SK-N-SH (cell line): ENCODE results near the gene HABP4. TPM values are rescaled to one million over a fixed set of nuclear protein-coding genes. Genes with fewer than 3 reads are reported as not detected.

Experiments used
- CTCF ChIA-PET: fragments of 300-600, 350-600 bp; formaldehyde crosslinking; extraction: SDS; loops from one replicate; lab custom pipeline; 2021; lab: Yijun Ruan, JAX
- POLR2A ChIA-PET: fragments of 350-600 bp; sonication (Branson Sonifier 250); formaldehyde crosslinking; extraction: SDS; loops from one replicate; lab custom pipeline; 2020; ENCODE audit warnings: antibody characterized with exemption, inconsistent platforms; lab: Yijun Ruan, JAX
- DNase-seq: peaks from one replicate; pipeline ENCODE4 v3.0.0; 2012
- H2AFZ ChIP-seq: fragments of 200-600 bp; sonication (generic); 2 replicates; pipeline ENCODE4 v1.8.1; 2016; ENCODE audit warnings: antibody characterized with exemption, mild to moderate bottlenecking, low read depth
- H3F3A ChIP-seq: fragments of 200-600 bp; sonication (generic); replicated peaks from 2 replicates; pipeline ENCODE3; 2016; ENCODE audit warnings: antibody characterized with exemption, mild to moderate bottlenecking; ENCODE audit not compliant: insufficient read depth
- H3K27ac ChIP-seq, 2 experiments: fragments of 200-500 bp in 1 of 2; fragments of 200-600 bp in 1 of 2; sonication (Bioruptor generic) in 1 of 2; sonication (generic), shearing (Covaris generic) in 1 of 2; 2 replicates each; pipeline versions ENCODE4 v1.5.1 to v1.6.1; 2014 to 2016; ENCODE audit warnings: low read depth in 2 of 2, inconsistent platforms in 1 of 2, low read length in 1 of 2, mild to moderate bottlenecking in 1 of 2, mixed read lengths in 1 of 2
- H3K27me3 ChIP-seq: fragments of 200-600 bp; sonication (generic), shearing (Covaris generic); 2 replicates; pipeline ENCODE4 v1.6.1; 2016; ENCODE audit warnings: mixed run types; ENCODE audit not compliant: insufficient read depth
- H3K36me3 ChIP-seq, 2 experiments: fragments of 200-500 bp in 1 of 2; fragments of 200-600 bp in 1 of 2; sonication (Bioruptor generic) in 1 of 2; sonication (generic) in 1 of 2; replicated peaks in 1 of 2; 2 replicates each; pipeline versions ENCODE3 to v1.5.1; 2014 to 2016; ENCODE audit warnings: low read length in 1 of 2, mild to moderate bottlenecking in 1 of 2; ENCODE audit not compliant: insufficient read depth in 2 of 2, control insufficient read depth in 1 of 2
- H3K4me1 ChIP-seq, 2 experiments: fragments of 200-500 bp in 1 of 2; fragments of 200-600 bp in 1 of 2; sonication (Bioruptor generic) in 1 of 2; sonication (generic), shearing (Covaris generic) in 1 of 2; 2 replicates each; pipeline versions ENCODE4 v1.5.1 to v1.6.1; 2014 to 2016; ENCODE audit warnings: low read depth in 1 of 2, low read length in 1 of 2, mixed run types in 1 of 2; ENCODE audit not compliant: insufficient read depth in 2 of 2, control insufficient read depth in 1 of 2
- H3K4me2 ChIP-seq: fragments of 200-600 bp; sonication (generic), shearing (Covaris generic); 2 replicates; pipeline ENCODE4 v1.6.1; 2017; ENCODE audit warnings: mixed run types
- H3K4me3 ChIP-seq, 2 experiments: fragments of 200-500 bp in 1 of 2; fragments of 200-600 bp in 1 of 2; sonication (Bioruptor generic) in 1 of 2; sonication (generic), shearing (Covaris generic) in 1 of 2; 2 replicates each; pipeline versions ENCODE4 v1.5.1 to v1.8.1; 2014 to 2016; ENCODE audit warnings: low read depth in 2 of 2, inconsistent platforms in 1 of 2, low read length in 1 of 2, mild to moderate bottlenecking in 1 of 2, mixed read lengths in 1 of 2, moderate library complexity in 1 of 2
- H3K79me2 ChIP-seq: fragments of 200-600 bp; sonication (generic); 2 replicates; pipeline ENCODE4 v1.8.1; 2017; ENCODE audit warnings: mild to moderate bottlenecking; ENCODE audit not compliant: insufficient read depth
- H3K9ac ChIP-seq: fragments of 200-600 bp; sonication (generic); 2 replicates; pipeline ENCODE4 v1.6.1; 2017; ENCODE audit warnings: mixed run types
- H3K9me2 ChIP-seq: fragments of 200-600 bp; sonication (generic); 2 replicates; pipeline ENCODE4 v1.6.1; 2017; ENCODE audit warnings: mixed run types
- H3K9me3 ChIP-seq: fragments of 200-600 bp; sonication (generic); 2 replicates; pipeline ENCODE4 v1.6.1; 2017; ENCODE audit warnings: mixed run types, mild to moderate bottlenecking, moderate library complexity
- H4K20me1 ChIP-seq: fragments of 200-600 bp; sonication (generic); 2 replicates; pipeline ENCODE4 v1.6.1; 2017; ENCODE audit warnings: mild to moderate bottlenecking, mixed run types; ENCODE audit not compliant: insufficient read depth
- ELF1 ChIP-seq: IDR thresholded peaks from 2 replicates; pipeline ENCODE4 v1.4.0; 2012
- EP300 ChIP-seq, 2 experiments: IDR thresholded peaks; 2 replicates each; pipeline versions ENCODE4 v1.4.0 to v1.6.1; 2012; ENCODE audit warnings: borderline replicate concordance in 1 of 2, low read depth in 1 of 2, low read length in 1 of 2
- EZH2phosphoT487 ChIP-seq: fragments of 200-600 bp; sonication (generic); IDR thresholded peaks from 2 replicates; pipeline ENCODE4 v1.6.1; 2017; ENCODE audit warnings: low read depth, mixed run types, mild to moderate bottlenecking, antibody characterized with exemption, moderate library complexity, borderline replicate concordance
- FOXJ3 ChIP-seq: sonication (generic); formaldehyde crosslinking; IDR thresholded peaks from 2 replicates; pipeline ENCODE4 v1.5.1; 2020; ENCODE audit warnings: mild to moderate bottlenecking, missing genetic modification reagents
- FOXM1 ChIP-seq: IDR thresholded peaks from 2 replicates; pipeline ENCODE4 v1.4.0; 2012; ENCODE audit warnings: low read depth, mild to moderate bottlenecking
- GABPA ChIP-seq: IDR thresholded peaks from 2 replicates; pipeline ENCODE4 v1.4.0; 2012; ENCODE audit warnings: low read depth, mild to moderate bottlenecking
- JUND ChIP-seq: IDR thresholded peaks from 2 replicates; pipeline ENCODE4 v1.4.0; 2012
- MXI1 ChIP-seq: IDR thresholded peaks from 2 replicates; pipeline ENCODE4 v1.6.1; 2012; ENCODE audit warnings: mild to moderate bottlenecking, low read depth, low read length, improper control_type of control experiment
- NFIC ChIP-seq: IDR thresholded peaks from 2 replicates; pipeline ENCODE4 v1.4.0; 2012; ENCODE audit warnings: borderline replicate concordance
- NRF1 ChIP-seq: IDR thresholded peaks from 2 replicates; pipeline ENCODE4 v1.6.1; 2012; ENCODE audit warnings: low read depth, mild to moderate bottlenecking, low read length
- POLR2AphosphoS5 ChIP-seq: IDR thresholded peaks from 2 replicates; pipeline ENCODE4 v1.6.1; 2012; ENCODE audit warnings: low read depth, low read length
- RAD21 ChIP-seq: IDR thresholded peaks from 2 replicates; pipeline ENCODE4 v1.6.1; 2012; ENCODE audit warnings: mild to moderate bottlenecking, low read length
- RCOR1 ChIP-seq: fragments of 150-350 bp; IDR thresholded peaks from 2 replicates; pipeline ENCODE4 v1.6.1; 2017; ENCODE audit warnings: antibody characterized with exemption, low read length
- RFX5 ChIP-seq: IDR thresholded peaks from 2 replicates; pipeline ENCODE4 v1.6.1; 2012; ENCODE audit warnings: mild to moderate bottlenecking, improper control_type of control experiment, low read length
- SIN3A ChIP-seq: IDR thresholded peaks from 2 replicates; pipeline ENCODE4 v1.6.1; 2012; ENCODE audit warnings: low read depth, mild to moderate bottlenecking, low read length, moderate library complexity, borderline replicate concordance
- SMC3 ChIP-seq: IDR thresholded peaks from 2 replicates; pipeline ENCODE4 v1.6.1; 2012; ENCODE audit warnings: low read depth, low read length, improper control_type of control experiment
- TCF12 ChIP-seq: IDR thresholded peaks from 2 replicates; pipeline ENCODE4 v1.4.0; 2012
- TEAD4 ChIP-seq: IDR thresholded peaks from 2 replicates; pipeline ENCODE4 v1.4.0; 2012; ENCODE audit warnings: mild to moderate bottlenecking, borderline replicate concordance; ENCODE audit not compliant: insufficient read depth
- YY1 ChIP-seq: IDR thresholded peaks from 2 replicates; pipeline ENCODE4 v1.4.0; 2012; ENCODE audit warnings: low read depth, mild to moderate bottlenecking
- ZBTB33 ChIP-seq: IDR thresholded peaks from 2 replicates; pipeline ENCODE4 v1.4.0; 2012; ENCODE audit warnings: low read depth, borderline replicate concordance
- WGBS: methylation state at CpG from one replicate; pipeline ENCODE4 v1.1.6; 2017; ENCODE audit warnings: low lambda C conversion rate; 5-methylcytosine and 5-hydroxymethylcytosine counted together
- polyA plus RNA-seq, 3 experiments: library from polyadenylated mRNA; depleted of rRNA; stranded (reverse); fragments of >200 nt; gene quantifications; 2 replicates each; pipeline ENCODE4 v1.2.3, GENCODE V29; 2012
- TF ChIP-seq, protein P1 (sequence below): IDR thresholded peaks from 2 replicates; pipeline ENCODE4 v1.6.1; 2012; ENCODE audit warnings: mild to moderate bottlenecking, low read depth, low read length, moderate library complexity

The HABP4 gene
- polyA plus RNA-seq, 1 of the 3 experiments (the other 2 are of a cell fraction) = 19.0 TPM

GRCh38 chr9:96449523-96449844, 485 bp upstream of the HABP4 start (continued):
- TF ChIP-seq SIN3A (no peak), FOXJ3 (no peak)

- Histone ChIP-seq H3K9ac (peak overlapping the region; percentile 73), H3K9me2 (no peaks in the 10 kb centered on the region), H3K4me1 (peaks cover 11% of the 10 kb centered on the region in 2 experiments; a peak in 3 of 4 replicates), H3K9me3 (no peaks in the 10 kb centered on the region), H3K4me3 (peak overlapping the region; percentile 67 to 70), H2AFZ (peak overlapping the region; percentile 2; the same call in 1 of the 2 replicates), H3K27me3 (no peaks in the 10 kb centered on the region), H3K79me2 (peaks cover 55% of the 10 kb centered on the region), H3K36me3 (no peaks in the 10 kb centered on the region), H4K20me1 (no peaks in the 10 kb centered on the region; the same call in 1 of the 2 replicates), H3F3A (peaks cover 16% of the 10 kb centered on the region), H3K4me2 (peak overlapping the region; percentile 74), H3K27ac (peak overlapping the region; percentile 41 to 77; a peak in 3 of 4 replicates)
- peak; percentile 77 for DNase-seq
- ChIA-PET CTCF (interaction anchor here (0.6 to 1.5 kb wide), 4 partner anchors 9 to 123 kb away, joined by 3 to 6 read pairs (median 4); no protein-coding TSS in a partner anchor), POLR2A (interaction anchor here (1.5 kb wide), 1 partner anchor 32 kb away, joined by 4 read pairs; no protein-coding TSS in a partner anchor)
- TF ChIP-seq NRF1 = no peak
- no peak for TF ChIP-seq POLR2AphosphoS5
- no peak for TF ChIP-seq ZBTB33
- 7% methylated on average over 24 of the region's 63 CpGs for WGBS
Observed at GRCh38 chr9:96450613-96451528, 902 bp downstream of the HABP4 start.

- 70% methylated on average over 2 of the region's 2 CpGs for WGBS
- DNase-seq = peak; percentile 57
- TF ChIP-seq TCF12 (no peak), EZH2phosphoT487 (no peak), NFIC (peak; percentile 54; the same call in 1 of the 2 replicates), FOXM1 (no peak), GABPA (no peak), TEAD4 (no peak), RFX5 (no peak), YY1 (no peak), ELF1 (no peak), RCOR1 (no peak), MXI1 (no peak), SMC3 (peak; percentile 54), JUND (no peak), FOXJ3 (no peak), RAD21 (peak; percentile 70), EP300 (IDR thresholded peaks at IDR 0.05; ENCODE audit: borderline replicate concordance in 1 of 2, low read depth in 1 of 2, low read length in 1 of 2) (no peak), SIN3A (no peak)
- TF ChIP-seq, protein P1, sequence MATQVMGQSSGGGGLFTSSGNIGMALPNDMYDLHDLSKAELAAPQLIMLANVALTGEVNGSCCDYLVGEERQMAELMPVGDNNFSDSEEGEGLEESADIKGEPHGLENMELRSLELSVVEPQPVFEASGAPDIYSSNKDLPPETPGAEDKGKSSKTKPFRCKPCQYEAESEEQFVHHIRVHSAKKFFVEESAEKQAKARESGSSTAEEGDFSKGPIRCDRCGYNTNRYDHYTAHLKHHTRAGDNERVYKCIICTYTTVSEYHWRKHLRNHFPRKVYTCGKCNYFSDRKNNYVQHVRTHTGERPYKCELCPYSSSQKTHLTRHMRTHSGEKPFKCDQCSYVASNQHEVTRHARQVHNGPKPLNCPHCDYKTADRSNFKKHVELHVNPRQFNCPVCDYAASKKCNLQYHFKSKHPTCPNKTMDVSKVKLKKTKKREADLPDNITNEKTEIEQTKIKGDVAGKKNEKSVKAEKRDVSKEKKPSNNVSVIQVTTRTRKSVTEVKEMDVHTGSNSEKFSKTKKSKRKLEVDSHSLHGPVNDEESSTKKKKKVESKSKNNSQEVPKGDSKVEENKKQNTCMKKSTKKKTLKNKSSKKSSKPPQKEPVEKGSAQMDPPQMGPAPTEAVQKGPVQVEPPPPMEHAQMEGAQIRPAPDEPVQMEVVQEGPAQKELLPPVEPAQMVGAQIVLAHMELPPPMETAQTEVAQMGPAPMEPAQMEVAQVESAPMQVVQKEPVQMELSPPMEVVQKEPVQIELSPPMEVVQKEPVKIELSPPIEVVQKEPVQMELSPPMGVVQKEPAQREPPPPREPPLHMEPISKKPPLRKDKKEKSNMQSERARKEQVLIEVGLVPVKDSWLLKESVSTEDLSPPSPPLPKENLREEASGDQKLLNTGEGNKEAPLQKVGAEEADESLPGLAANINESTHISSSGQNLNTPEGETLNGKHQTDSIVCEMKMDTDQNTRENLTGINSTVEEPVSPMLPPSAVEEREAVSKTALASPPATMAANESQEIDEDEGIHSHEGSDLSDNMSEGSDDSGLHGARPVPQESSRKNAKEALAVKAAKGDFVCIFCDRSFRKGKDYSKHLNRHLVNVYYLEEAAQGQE = no peak
Observed at GRCh38 chr9:96453625-96454024, 3.7 kb downstream of the HABP4 start.

More at GRCh38 chr9:96453625-96454024, 3.7 kb downstream of the HABP4 start:
- ChIA-PET CTCF (interaction anchor here (0.9 to 2.3 kb wide), 10 partner anchors 9 to 213 kb away, joined by 3 to 7 read pairs (median 4); no protein-coding TSS in a partner anchor), POLR2A (no interaction called here)
- Histone ChIP-seq H2AFZ (no peak overlapping the region), H3K9me3 (no peaks in the 10 kb centered on the region), H3K36me3 (peaks cover 0 to 5% of the 10 kb centered on the region in 2 experiments), H3K4me2 (no peak overlapping the region), H3K9me2 (no peaks in the 10 kb centered on the region), H3K27me3 (no peaks in the 10 kb centered on the region), H3K79me2 (peaks cover 79% of the 10 kb centered on the region), H3K9ac (no peak overlapping the region), H3K4me3 (no peak overlapping the region; a peak in 1 of 4 replicates), H3K27ac (peak overlapping the region in 1 of 2 experiments; percentile 39; a peak in 1 of 4 replicates), H3F3A (peaks cover 24% of the 10 kb centered on the region), H4K20me1 (peaks cover 6% of the 10 kb centered on the region; the same call in 1 of the 2 replicates), H3K4me1 (peaks cover 9 to 17% of the 10 kb centered on the region in 2 experiments; a peak in 3 of 4 replicates)
